ENCODE results near the gene BFSP2. TPM values are rescaled to one million over a fixed set of nuclear protein-coding genes. Genes with fewer than 3 reads are reported as not detected.

BFSP2 gene
- total RNA-seq, 1 donor from 2014 or later = 1.3 TPM

DNA sequence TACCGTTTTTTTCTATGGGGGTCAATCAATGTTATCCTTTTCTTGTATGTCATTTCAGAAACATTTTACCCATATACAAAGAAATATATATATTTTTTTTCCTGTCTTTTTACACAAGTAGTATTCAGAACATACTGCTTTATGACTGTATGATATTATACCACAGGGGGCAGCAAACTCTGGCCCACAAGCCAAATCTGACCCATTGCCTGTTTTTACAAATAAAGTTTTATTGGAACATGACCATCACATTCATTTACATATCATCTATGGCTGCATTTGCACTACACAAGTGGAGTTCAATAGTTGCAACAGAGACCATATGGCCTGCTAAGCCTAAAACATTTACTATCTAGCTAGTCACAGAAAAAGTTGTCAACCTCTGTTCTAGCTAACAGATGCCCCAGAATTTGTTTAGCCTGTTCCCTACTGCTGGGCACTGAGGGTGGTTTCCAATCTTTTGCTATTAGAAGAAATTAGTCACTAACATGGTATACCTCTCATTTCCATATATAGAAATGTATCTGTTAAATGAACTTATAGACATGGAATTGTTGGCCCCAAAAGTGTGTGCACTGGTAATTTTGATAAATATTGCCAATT is 57.7 kb downstream of the BFSP2 start:
- intact Hi-C loops (cut with micrococcal nuclease) = no loop called here
- Mint-ChIP-seq H3K4me1 (peaks cover 2% of the 10 kb centered on the region), H3K9me3 (no peaks in the 10 kb centered on the region), H3K36me3 (ENCODE audit: low read depth) (no peaks in the 10 kb centered on the region), H3K27me3 (peaks cover 17% of the 10 kb centered on the region), H3K27ac (no peak overlapping the region), H3K4me3 (no peak overlapping the region)
- DNase-seq (no peak), ATAC-seq (ENCODE audit: low read depth) (no peak)
- no peak for TF ChIP-seq CTCF (IDR thresholded peaks at IDR 0.05)
- POLR2A ChIA-PET = interaction anchor here (0.7 to 13.0 kb wide), 4 partner anchors 9 to 172 kb away, joined by 3 to 149 read pairs (median 6); partner anchors contain the start of gene CDV3
- CTCF ChIA-PET = interaction anchor here (1.4 to 2.2 kb wide), 4 partner anchors 9 to 120 kb away, joined by 3 to 10 read pairs (median 4); partner anchors contain the start of gene CDV3

- Mint-ChIP-seq H3K4me1 (peaks cover 15% of the 10 kb centered on the region), H3K27me3 (peaks cover 9% of the 10 kb centered on the region), H3K27ac (no peak overlapping the region), H3K36me3 (ENCODE audit: low read depth) (no peaks in the 10 kb centered on the region), H3K9me3 (no peaks in the 10 kb centered on the region), H3K4me3 (no peak overlapping the region)
- ChIA-PET POLR2A (interaction anchor here (0.7 to 0.9 kb wide), 3 partner anchors 16 to 113 kb away, joined by 3 read pairs; no protein-coding TSS in a partner anchor), CTCF (interaction anchor here (1.2 to 1.7 kb wide), 3 partner anchors 11 to 119 kb away, joined by 3 to 6 read pairs (median 5); no protein-coding TSS in a partner anchor)
- intact Hi-C loops (cut with micrococcal nuclease) = no loop called here
- DNase-seq (no peak), ATAC-seq (ENCODE audit: low read depth) (no peak)
- no peak for TF ChIP-seq CTCF (IDR thresholded peaks at IDR 0.05)
Measured at GRCh38 chr3:133459400-133459799, 59.5 kb downstream of the BFSP2 start.

GRCh38 chr3:133460809-133461208 is 61.0 kb downstream of the BFSP2 start:
- no peak for TF ChIP-seq CTCF (IDR thresholded peaks at IDR 0.05)
- intact Hi-C loops (cut with micrococcal nuclease) = no loop called here

GRCh38 chr3:133461291-133461690 is 61.4 kb downstream of the BFSP2 start:
- CTCF ChIA-PET = no interaction called here
- no peak for ATAC-seq (ENCODE audit: low read depth)

More at GRCh38 chr3:133460809-133461208, 61.0 kb downstream of the BFSP2 start:
- Mint-ChIP-seq H3K36me3 (ENCODE audit: low read depth) (no peaks in the 10 kb centered on the region), H3K27ac (no peak overlapping the region), H3K9me3 (no peaks in the 10 kb centered on the region), H3K27me3 (peaks cover 4% of the 10 kb centered on the region), H3K4me1 (peaks cover 26% of the 10 kb centered on the region), H3K4me3 (no peak overlapping the region)
- ChIA-PET POLR2A (no interaction called here), CTCF (no interaction called here)
- no peak for DNase-seq
- no peak for ATAC-seq (ENCODE audit: low read depth)

More at GRCh38 chr3:133461291-133461690, 61.4 kb downstream of the BFSP2 start:
- TF ChIP-seq CTCF (IDR thresholded peaks at IDR 0.05) = no peak
- H3K36me3 Mint-ChIP-seq (ENCODE audit: low read depth) = no peaks in the 10 kb centered on the region
- H3K4me3 Mint-ChIP-seq = no peak overlapping the region
- peaks cover 30% of the 10 kb centered on the region for H3K4me1 Mint-ChIP-seq
- no peak overlapping the region for H3K27ac Mint-ChIP-seq
- POLR2A ChIA-PET = no interaction called here
- H3K27me3 Mint-ChIP-seq = no peaks in the 10 kb centered on the region
- DNase-seq = no peak
- no peaks in the 10 kb centered on the region for H3K9me3 Mint-ChIP-seq
- intact Hi-C loops (cut with micrococcal nuclease) = no loop called here
